HepG2 (cell line): ENCODE data around the gene HRG. TPM values are rescaled to one million over a fixed set of nuclear protein-coding genes. Genes with fewer than 3 reads are reported as not detected.

Experiments used
- AFF4 ChIP-seq: sonication (generic); formaldehyde crosslinking; IDR thresholded peaks from 2 replicates; pipeline ENCODE4 v1.4.0; 2020; ENCODE audit warnings: missing genetic modification reagents
- AHR ChIP-seq: IDR thresholded peaks from 2 replicates; pipeline ENCODE4 v1.6.1; 2018; ENCODE audit warnings: missing genetic modification reagents, missing compliant biosample characterization
- ESRRA ChIP-seq: sonication (generic); formaldehyde crosslinking; IDR thresholded peaks from 2 replicates; pipeline ENCODE4 v1.5.1; 2020; ENCODE audit warnings: mild to moderate bottlenecking, low read depth, missing genetic modification reagents
- FOXK2 ChIP-seq: fragments of 450-650 bp; IDR thresholded peaks from 2 replicates; pipeline ENCODE4 v1.6.1; 2016
- HNF4A ChIP-seq: sonication (generic); formaldehyde crosslinking; IDR thresholded peaks from 2 replicates; pipeline ENCODE4 v1.4.0; 2020; ENCODE audit warnings: missing genetic modification reagents
- HOXD1 ChIP-seq: sonication (generic); formaldehyde crosslinking; IDR thresholded peaks from 2 replicates; pipeline ENCODE4 v1.5.0; 2020; ENCODE audit warnings: missing genetic modification reagents
- KDM2A ChIP-seq: sonication (generic); formaldehyde crosslinking; IDR thresholded peaks from 2 replicates; pipeline ENCODE4 v1.4.0; 2020; ENCODE audit warnings: low read depth, missing genetic modification reagents, borderline replicate concordance
- KDM3A ChIP-seq: IDR thresholded peaks from 2 replicates; pipeline ENCODE4 v1.6.1; 2018; ENCODE audit warnings: low read depth, missing compliant biosample characterization
- KLF6 ChIP-seq: IDR thresholded peaks from 2 replicates; pipeline ENCODE4 v1.8.0; 2016; ENCODE audit warnings: missing biosample characterization, missing genetic modification reagents
- MEIS1 ChIP-seq: sonication (generic); formaldehyde crosslinking; IDR thresholded peaks from 2 replicates; pipeline ENCODE4 v1.9.0; 2021; ENCODE audit warnings: mild to moderate bottlenecking, missing genetic modification reagents, moderate library complexity, borderline replicate concordance
- MLLT10 ChIP-seq: sonication (generic); formaldehyde crosslinking; IDR thresholded peaks from 2 replicates; pipeline ENCODE4 v1.4.0; 2020; ENCODE audit warnings: missing genetic modification reagents
- RFX1 ChIP-seq: fragments of 450-650 bp; IDR thresholded peaks from 2 replicates; pipeline ENCODE4 v1.6.1; 2017
- SMAD3 ChIP-seq: sonication (generic); formaldehyde crosslinking; IDR thresholded peaks from 2 replicates; pipeline ENCODE4 v1.4.0; 2020; ENCODE audit warnings: missing genetic modification reagents
- SMC3 ChIP-seq: IDR thresholded peaks from 2 replicates; pipeline ENCODE4 v1.6.1; 2011; ENCODE audit warnings: low read length, improper control_type of control experiment
- SPEN ChIP-seq: sonication (generic); formaldehyde crosslinking; IDR thresholded peaks from 2 replicates; pipeline ENCODE4 v1.5.1; 2020; ENCODE audit warnings: low read depth, mild to moderate bottlenecking, missing genetic modification reagents
- SRY ChIP-seq: sonication (generic); formaldehyde crosslinking; IDR thresholded peaks from 2 replicates; pipeline ENCODE4 v1.8.0; 2022; ENCODE audit warnings: mild to moderate bottlenecking, missing genetic modification reagents
- THAP9 ChIP-seq: sonication (generic); formaldehyde crosslinking; IDR thresholded peaks from 2 replicates; pipeline ENCODE4; 2020; ENCODE audit warnings: missing genetic modification reagents, mild to moderate bottlenecking, borderline replicate concordance
- YY1 ChIP-seq: IDR thresholded peaks from 2 replicates; pipeline ENCODE4 v1.6.1; 2011; ENCODE audit warnings: low read length, low read depth, moderate library complexity, mild to moderate bottlenecking; ENCODE audit not compliant: insufficient read depth, insufficient replicate concordance
- ZBTB7B ChIP-seq: sonication (generic); formaldehyde crosslinking; IDR thresholded peaks from 2 replicates; pipeline ENCODE4 v1.4.0; 2020; ENCODE audit warnings: missing genetic modification reagents
- ZNF607 ChIP-seq: sonication (generic); formaldehyde crosslinking; IDR thresholded peaks from 2 replicates; pipeline ENCODE4 v1.5.1; 2020; ENCODE audit warnings: missing genetic modification reagents, mild to moderate bottlenecking, borderline replicate concordance
- ZNF614 ChIP-seq: IDR thresholded peaks from 2 replicates; pipeline ENCODE4 v1.6.1; 2018; ENCODE audit warnings: missing biosample characterization, missing genetic modification reagents, inconsistent platforms, borderline replicate concordance
- ZNF615 ChIP-seq: sonication (generic); formaldehyde crosslinking; IDR thresholded peaks from 2 replicates; pipeline ENCODE4 v1.5.0; 2020; ENCODE audit warnings: mild to moderate bottlenecking, missing genetic modification reagents, borderline replicate concordance
- ZNF7 ChIP-seq: IDR thresholded peaks from 2 replicates; pipeline ENCODE4 v1.6.1; 2016; ENCODE audit warnings: missing biosample characterization, missing genetic modification reagents
- ZNF788 ChIP-seq: sonication (generic); formaldehyde crosslinking; IDR thresholded peaks from 2 replicates; pipeline ENCODE4 v1.5.0; 2020; ENCODE audit warnings: mild to moderate bottlenecking, missing genetic modification reagents, borderline replicate concordance
- ZNF891 ChIP-seq: sonication (generic); formaldehyde crosslinking; IDR thresholded peaks from 2 replicates; pipeline ENCODE4 v1.5.0; 2020; ENCODE audit warnings: mild to moderate bottlenecking, missing genetic modification reagents
- polyA plus RNA-seq, 8 experiments: library from polyadenylated mRNA; depleted of rRNA in 3 of 8; stranded (reverse) in 7 of 8; unstranded in 1 of 8; fragments of >200 nt; fragmentation: Illumina TruSeq in 4 of 8; extraction: Trizol in 4 of 8; gene quantifications; 2 replicates each; pipeline versions ENCODE4 v1.2.1 to v1.2.3, GENCODE V29; 2011 to 2016; ENCODE audit warnings: low read depth in 4 of 8, missing spikeins in 1 of 8, mixed read lengths in 1 of 8; ENCODE audit not compliant: insufficient read depth in 1 of 8
- total RNA-seq, 5 experiments: library from RNA; depleted of rRNA; stranded (reverse); fragments of >200 nt; fragmentation: Illumina TruSeq; extraction: Trizol; gene quantifications; 2 replicates each; pipeline ENCODE4 v1.2.3, GENCODE V29; 2016; ENCODE audit warnings: low read depth in 1 of 5

The HRG gene
- total and polyA plus RNA-seq, 2 of the 13 experiments (the other 11 are each of a cell fraction or from before 2014, with no cell fraction given) = 0.09 to 0.11 TPM

- TF ChIP-seq KLF6 (no peak), SPEN (CRISPR knock-in tag) (peak; percentile 36; the same call in 1 of the 2 replicates), SRY (CRISPR knock-in tag) (no peak), MEIS1 (CRISPR knock-in tag) (no peak), ZBTB7B (CRISPR knock-in tag) (no peak), SMC3 (peak; percentile 36; the same call in 1 of the 2 replicates), ZNF607 (CRISPR knock-in tag) (no peak; the same call in 1 of the 2 replicates), SMAD3 (CRISPR knock-in tag) (no peak), AHR (no peak), RFX1 (no peak), ESRRA (no peak), ZNF891 (peak; percentile 91), FOXK2 (no peak), HOXD1 (CRISPR knock-in tag) (no peak), ZNF788 (peak; percentile 37; the same call in 1 of the 2 replicates), KDM3A (CRISPR knock-in tag) (no peak), KDM2A (CRISPR knock-in tag) (peak; percentile 56; the same call in 1 of the 2 replicates), AFF4 (CRISPR knock-in tag) (no peak), ZNF7 (CRISPR knock-in tag) (no peak), MLLT10 (CRISPR knock-in tag) (no peak), HNF4A (CRISPR knock-in tag) (no peak), ZNF614 (CRISPR knock-in tag) (peak; percentile 35; the same call in 1 of the 2 replicates), ZNF615 (CRISPR knock-in tag) (no peak), YY1 (peak; percentile 14), THAP9 (0 out of 2 replicates have a peak, but pooled peaks have one; percentile 37)
Observed at GRCh38 chr3:186617036-186617946, 48.5 kb upstream of the HRG start (continued).
